Measurements from ENCODE around the gene ACTR2. TPM values are rescaled to one million over a fixed set of nuclear protein-coding genes. Genes with fewer than 3 reads are reported as not detected.

Gene ACTR2
- total RNA-seq, 1 experiment from 2014 or later = 199 TPM

GRCh38 chr2:65313954-65314256 is 86.3 kb downstream of the ACTR2 start:
- DNase-seq (ENCODE audit: low read depth, low spot score) (no peak), ATAC-seq (no peak)
- Histone ChIP-seq H3K4me3 (replicated peaks in 1 of 2; ENCODE audit: low read depth in 1 of 2, low read length in 2 of 2) (no peak overlapping the region), H4K20me1 (ENCODE audit: insufficient read depth) (no peaks in the 10 kb centered on the region), H3K4me1 (ENCODE audit: control insufficient read depth in 1 of 2, insufficient read depth in 2 of 2, low read length in 2 of 2) (no peaks in the 10 kb centered on the region), H3K36me3 (ENCODE audit: control insufficient read depth in 1 of 2, insufficient read depth in 2 of 2, low read length in 2 of 2) (peaks cover 25 to 32% of the 10 kb centered on the region in 2 experiments), H3K9ac (ENCODE audit: low read length) (no peak overlapping the region), H3K9me3 (ENCODE audit: control insufficient read depth in 1 of 2, insufficient read depth in 1 of 2, low read depth in 1 of 2, low read length in 2 of 2) (no peaks in the 10 kb centered on the region), H3K27me3 (ENCODE audit: insufficient read depth, low read length) (no peaks in the 10 kb centered on the region), H3K4me2 (ENCODE audit: low read length) (no peak overlapping the region), H3K9me2 (ENCODE audit: insufficient read depth) (no peaks in the 10 kb centered on the region), H3K27ac (ENCODE audit: low read depth, low read length) (no peak overlapping the region), H2AFZ (ENCODE audit: low read depth, low read length, poor library complexity, severe bottlenecking) (no peak overlapping the region), H3K79me2 (ENCODE audit: insufficient read depth, low read length) (peaks cover under 1% of the 10 kb centered on the region; the same call in 1 of the 2 replicates)
- no TSS peak for BruUV-seq (replicated peaks)
- intact Hi-C loops (cut with micrococcal nuclease) = no loop called here
- RAD21 ChIA-PET (ENCODE audit: low non-redundant PET in 1 of 2, low total read pairs in 2 of 2, uncharacterized antibody in 2 of 2, unreplicated experiment in 2 of 2) = no interaction called here
- CTCF ChIA-PET = no interaction called here
- POLR2A ChIA-PET = no interaction called here
- TF ChIP-seq POLR2A (IDR thresholded peaks at IDR 0.05; ENCODE audit: borderline replicate concordance, extremely low read depth, insufficient read depth, insufficient read length) (no peak), MAX (IDR thresholded peaks at IDR 0.05) (no peak), ZFX (IDR thresholded peaks at IDR 0.05) (no peak), RAD21 (IDR thresholded peaks at IDR 0.05; ENCODE audit: low read depth) (no peak), REST (IDR thresholded peaks at IDR 0.05; ENCODE audit: low read depth) (no peak), POLR2AphosphoS5 (IDR thresholded peaks at IDR 0.05; ENCODE audit: low read depth, low read length) (no peak), CTCF (IDR thresholded peaks at IDR 0.05 in 2 of 3, conservative IDR thresholded peaks at IDR 0.05 in 1 of 3; ENCODE audit: borderline replicate concordance in 1 of 3, insufficient read depth in 1 of 3, low read depth in 2 of 3, low read length in 2 of 3) (no peak), EZH2phosphoT487 (IDR thresholded peaks at IDR 0.05; ENCODE audit: borderline replicate concordance) (no peak), JUND (IDR thresholded peaks at IDR 0.05) (no peak), EGR1 (IDR thresholded peaks at IDR 0.05; ENCODE audit: low read depth) (no peak), YY1 (IDR thresholded peaks at IDR 0.05; ENCODE audit: extremely low read depth, insufficient replicate concordance, low read depth, low read length) (no peak)
